H1 (cell line): ENCODE results near the gene PLEKHA5. TPM values are rescaled to one million over a fixed set of nuclear protein-coding genes. Genes with fewer than 3 reads are reported as not detected.

Experiments
- CTCF ChIA-PET: fragments of 300-600 bp; sonication (Branson Sonifier 250); formaldehyde crosslinking; loops from one replicate; lab custom pipeline; 2021; ENCODE audit not compliant: partially characterized antibody; lab: Charles Lee
- POLR2A ChIA-PET: fragments of 300-600 bp; sonication (Branson Sonifier 250); formaldehyde crosslinking; loops from one replicate; lab custom pipeline; 2021; ENCODE audit warnings: inconsistent platforms; ENCODE audit not compliant: partially characterized antibody; lab: Charles Lee
- DNase-seq, 2 experiments: peaks; one replicate each; pipeline versions ENCODE4 v3.0.0 to v3.0.0-alpha.2; 2010 to 2022; ENCODE audit warnings: low spot score in 2 of 2, low read depth in 1 of 2, mixed read lengths in 1 of 2
- FAIRE-seq: peaks from 2 replicates; lab custom pipeline; 2011; peaks lifted over from hg19 to GRCh38; lab: Jason Lieb, UNC
- H2AFZ ChIP-seq: 2 replicates; pipeline ENCODE4 v1.8.1; 2012; ENCODE audit warnings: low read length, inconsistent platforms
- H2AK5ac ChIP-seq: 2 replicates; pipeline ENCODE4 v1.6.1; 2013; ENCODE audit warnings: low read depth, low read length
- H2BK120ac ChIP-seq: replicated peaks from 2 replicates; pipeline ENCODE3; 2013; ENCODE audit warnings: low read depth, low read length, inconsistent platforms
- H2BK12ac ChIP-seq: 2 replicates; pipeline ENCODE4 v1.6.1; 2013; ENCODE audit warnings: low read depth, low read length
- H2BK15ac ChIP-seq: 2 replicates; pipeline ENCODE4 v1.6.1; 2013; ENCODE audit warnings: low read length
- H2BK20ac ChIP-seq: 2 replicates; pipeline ENCODE4 v1.6.1; 2013; ENCODE audit warnings: low read length
- H2BK5ac ChIP-seq: 2 replicates; pipeline ENCODE4 v1.6.1; 2013; ENCODE audit warnings: low read depth, low read length
- H3K14ac ChIP-seq: 2 replicates; pipeline ENCODE4 v1.6.1; 2013; ENCODE audit warnings: inconsistent platforms; ENCODE audit not compliant: insufficient read length
- H3K18ac ChIP-seq: 2 replicates; pipeline ENCODE4 v1.6.1; 2013; ENCODE audit warnings: low read length; ENCODE audit errors: extremely low read depth
- H3K23ac ChIP-seq: 2 replicates; pipeline ENCODE4 v1.6.1; 2013; ENCODE audit warnings: inconsistent platforms; ENCODE audit not compliant: insufficient read length
- H3K23me2 ChIP-seq: 2 replicates; pipeline ENCODE4 v1.6.1; 2013; ENCODE audit warnings: low read depth, low read length
- H3K27ac ChIP-seq: 2 replicates; pipeline ENCODE4 v1.6.1; 2011; ENCODE audit warnings: low read depth, low read length, inconsistent platforms
- H3K27me3 ChIP-seq, 4 experiments: replicated peaks in 1 of 4; 1 replicate in 1 of 4; 2 replicates in 3 of 4; pipeline versions ENCODE4 v1.6.1 to v1.8.1; 2011 to 2013; ENCODE audit warnings: low read length in 3 of 4, mild to moderate bottlenecking in 3 of 4, inconsistent platforms in 2 of 4, mixed read lengths in 2 of 4, moderate library complexity in 1 of 4; ENCODE audit not compliant: control insufficient read depth in 3 of 4, insufficient read depth in 3 of 4; ENCODE audit errors: extremely low read depth in 1 of 4
- H3K36me3 ChIP-seq, 4 experiments: 2 replicates each; pipeline versions ENCODE4 v1.6.1 to v1.8.1; 2011 to 2013; ENCODE audit warnings: mild to moderate bottlenecking in 4 of 4, low read length in 3 of 4, moderate library complexity in 2 of 4, control low read depth in 1 of 4, inconsistent platforms in 1 of 4; ENCODE audit not compliant: insufficient read depth in 4 of 4, control insufficient read depth in 2 of 4
- H3K4ac ChIP-seq: replicated peaks from 2 replicates; pipeline ENCODE3; 2013; ENCODE audit warnings: low read length, low read depth, mixed read lengths, inconsistent platforms; ENCODE audit not compliant: insufficient read length
- H3K4me1 ChIP-seq, 4 experiments: replicated peaks in 1 of 4; 1 replicate in 1 of 4; 2 replicates in 3 of 4; pipeline versions ENCODE4 v1.6.1 to v1.8.1; 2011 to 2013; ENCODE audit warnings: low read length in 3 of 4, inconsistent platforms in 2 of 4, mixed read lengths in 1 of 4; ENCODE audit not compliant: insufficient read depth in 4 of 4, control insufficient read depth in 3 of 4
- H3K4me2 ChIP-seq, 2 experiments: 2 replicates each; pipeline versions ENCODE4 v1.6.1 to v1.8.1; 2011 to 2013; ENCODE audit warnings: low read depth in 2 of 2, low read length in 2 of 2, control low read depth in 1 of 2, inconsistent platforms in 1 of 2, mild to moderate bottlenecking in 1 of 2; ENCODE audit not compliant: insufficient read depth in 1 of 2
- H3K4me3 ChIP-seq, 4 experiments: fragments of 200-600, 300-600 bp in 1 of 4; sonication (generic), shearing (Covaris generic), sonication (Bioruptor Twin) in 1 of 4; 2 replicates each; pipeline versions ENCODE4 v1.5.1 to v1.8.1; 2011 to 2016; ENCODE audit warnings: low read length in 4 of 4, low read depth in 3 of 4, control low read depth in 2 of 4, inconsistent platforms in 2 of 4, mild to moderate bottlenecking in 2 of 4, mixed read lengths in 1 of 4, moderate library complexity in 1 of 4; ENCODE audit not compliant: insufficient read depth in 2 of 4; ENCODE audit errors: extremely low read depth in 1 of 4
- H3K56ac ChIP-seq: replicated peaks from 2 replicates; pipeline ENCODE3; 2013; ENCODE audit warnings: low read depth, mild to moderate bottlenecking, mixed read lengths, low read length, inconsistent platforms; ENCODE audit not compliant: insufficient read length
- H3K79me1 ChIP-seq: 2 replicates; pipeline ENCODE4 v1.6.1; 2013; ENCODE audit warnings: low read depth, low read length, control low read depth
- H3K79me2 ChIP-seq, 2 experiments: 2 replicates each; pipeline versions ENCODE4 v1.6.1 to v1.8.1; 2012 to 2013; ENCODE audit warnings: low read length in 2 of 2, mild to moderate bottlenecking in 2 of 2, inconsistent platforms in 1 of 2; ENCODE audit not compliant: insufficient read depth in 2 of 2, control insufficient read depth in 1 of 2
- H3K9ac ChIP-seq, 4 experiments: replicated peaks in 1 of 4; 1 replicate in 1 of 4; 2 replicates in 3 of 4; pipeline versions ENCODE4 v1.6.1 to v1.8.1; 2011 to 2013; ENCODE audit warnings: low read depth in 3 of 4, low read length in 3 of 4, control low read depth in 2 of 4, mild to moderate bottlenecking in 2 of 4, moderate library complexity in 2 of 4, inconsistent platforms in 1 of 4; ENCODE audit errors: extremely low read depth in 1 of 4
- H3K9me3 ChIP-seq, 2 experiments: 2 replicates each; pipeline versions ENCODE4 v1.6.1 to v1.8.1; 2012 to 2013; ENCODE audit warnings: mild to moderate bottlenecking in 2 of 2, moderate library complexity in 2 of 2, control low read depth in 1 of 2, inconsistent platforms in 1 of 2, low read depth in 1 of 2, low read length in 1 of 2, mixed read lengths in 1 of 2; ENCODE audit not compliant: insufficient read depth in 2 of 2
- H4K20me1 ChIP-seq, 2 experiments: replicated peaks in 1 of 2; 2 replicates each; pipeline versions ENCODE3 to v1.8.1; 2011 to 2013; ENCODE audit warnings: inconsistent platforms in 2 of 2, low read length in 2 of 2, mild to moderate bottlenecking in 1 of 2; ENCODE audit not compliant: insufficient read depth in 2 of 2, control insufficient read depth in 1 of 2
- H4K5ac ChIP-seq: 2 replicates; pipeline ENCODE4 v1.6.1; 2013; ENCODE audit warnings: low read length, low read depth, mixed read lengths, inconsistent platforms; ENCODE audit not compliant: insufficient read length
- H4K8ac ChIP-seq: 2 replicates; pipeline ENCODE4 v1.8.0; 2013; ENCODE audit warnings: mild to moderate bottlenecking, moderate library complexity, low read length, inconsistent platforms; ENCODE audit not compliant: insufficient read depth; ENCODE audit errors: extremely low read depth
- H4K91ac ChIP-seq: replicated peaks from 2 replicates; pipeline ENCODE3; 2013; ENCODE audit warnings: low read length, mixed read lengths, inconsistent platforms; ENCODE audit not compliant: insufficient read length
- CHD2 ChIP-seq: IDR thresholded peaks from 2 replicates; pipeline ENCODE4 v1.6.1; 2012; ENCODE audit warnings: low read length, improper control_type of control experiment
- CREB1 ChIP-seq: IDR thresholded peaks from 2 replicates; pipeline ENCODE4 v1.6.1; 2012; ENCODE audit warnings: inconsistent platforms
- CTCF ChIP-seq, 3 experiments: IDR thresholded peaks; 1 replicate in 2 of 3; 2 replicates in 1 of 3; pipeline versions ENCODE4 v1.5.1 to v1.6.1; 2011; ENCODE audit warnings: low read length in 3 of 3, mild to moderate bottlenecking in 3 of 3, inconsistent platforms in 2 of 3, low read depth in 1 of 3, moderate library complexity in 1 of 3; ENCODE audit not compliant: insufficient read depth in 1 of 3; ENCODE audit errors: control extremely low read depth in 1 of 3
- EGR1 ChIP-seq: IDR thresholded peaks from 2 replicates; pipeline ENCODE4 v1.6.1; 2011; ENCODE audit warnings: low read depth, low read length, borderline replicate concordance
- GABPA ChIP-seq: IDR thresholded peaks from 2 replicates; pipeline ENCODE4 v1.6.1; 2011; ENCODE audit warnings: mild to moderate bottlenecking, low read length, moderate library complexity, borderline replicate concordance; ENCODE audit not compliant: insufficient read depth
- HDAC2 ChIP-seq, 2 experiments: fragments of 300-600 bp in 1 of 2; sonication (generic) in 1 of 2; IDR thresholded peaks; 2 replicates each; pipeline ENCODE4 v1.6.1; 2011 to 2012; ENCODE audit warnings: low read depth in 2 of 2, low read length in 2 of 2, mild to moderate bottlenecking in 2 of 2, moderate library complexity in 2 of 2, borderline replicate concordance in 1 of 2, inconsistent platforms in 1 of 2
- KDM5A ChIP-seq: fragments of 200-600 bp; IDR thresholded peaks from 2 replicates; pipeline ENCODE4 v1.7.1; 2012; ENCODE audit warnings: mild to moderate bottlenecking, low read length, inconsistent platforms, mixed read lengths
- POLR2AphosphoS5 ChIP-seq: IDR thresholded peaks from 2 replicates; pipeline ENCODE4 v1.6.1; 2011; ENCODE audit warnings: low read depth, low read length
- SAP30 ChIP-seq: fragments of 300-600 bp; sonication (generic); IDR thresholded peaks from 2 replicates; pipeline ENCODE4 v1.7.1; 2012; ENCODE audit warnings: low read length, moderate library complexity, mild to moderate bottlenecking, inconsistent platforms; ENCODE audit not compliant: insufficient read depth, insufficient replicate concordance
- SIRT6 ChIP-seq: IDR thresholded peaks from one replicate; pipeline ENCODE4 v1.7.1; 2012; ENCODE audit warnings: low read length, inconsistent platforms
- SP4 ChIP-seq: IDR thresholded peaks from 2 replicates; pipeline ENCODE4 v1.6.1; 2012; ENCODE audit warnings: low read length, inconsistent platforms
- YY1 ChIP-seq: IDR thresholded peaks from 2 replicates; pipeline ENCODE4 v1.6.1; 2011; ENCODE audit warnings: low read depth, mild to moderate bottlenecking, low read length
- WGBS, 2 experiments: shearing (Covaris generic) in 1 of 2; methylation state at CpG; one replicate each; pipeline versions ENCODE4 v1.1.6 to v1.1.7; 2013 to 2015; ENCODE audit warnings: low lambda C conversion rate in 2 of 2, mixed read lengths in 2 of 2, inconsistent platforms in 1 of 2, low coverage in 1 of 2, missing lambda C conversion rate in 1 of 2; ENCODE audit not compliant: insufficient replicate concordance in 2 of 2, insufficient coverage in 1 of 2, insufficient read length in 1 of 2; ENCODE audit errors: extremely low coverage in 1 of 2, missing lambda C conversion rate in 1 of 2; 5-methylcytosine and 5-hydroxymethylcytosine counted together
- polyA plus RNA-seq, 7 experiments: library from polyadenylated mRNA; depleted of rRNA in 3 of 7; stranded (reverse) in 5 of 7; unstranded in 2 of 7; fragments of >200 nt in 5 of 7; fragments of 200-250 nt in 2 of 7; gene quantifications; 1 replicate in 5 of 7; 2 replicates in 1 of 7; 4 replicates in 1 of 7; pipeline versions ENCODE4 v1.2.1 to v1.2.3, GENCODE V29; 2011 to 2013; ENCODE audit warnings: missing spikeins in 2 of 7, mixed read lengths in 2 of 7
- total RNA-seq: library from RNA; stranded (reverse); fragmentation: NEBNext Ultra II Directional; extraction: Animal tissue kit (Norgen Biotek cat#: 25700); gene quantifications from 2 replicates; pipeline ENCODE4 v1.2.1, GENCODE V29; 2021

The PLEKHA5 gene
- total and polyA plus RNA-seq, 2 of the 8 experiments (the other 6 are each of a cell fraction or from before 2014, with no cell fraction given): 17.2 to 66.1 TPM

GRCh38 chr12:19209661-19210060 lies 80.1 kb downstream of the PLEKHA5 start:
- H3K56ac ChIP-seq: no peak overlapping the region
- H4K91ac ChIP-seq: no peak overlapping the region
- no peaks in the 10 kb centered on the region for H3K27me3 ChIP-seq
- H3K9ac ChIP-seq: no peak overlapping the region
- POLR2A ChIA-PET: no interaction called here
- 82% methylated on average over 2 of the region's 2 CpGs; no CpG with 5 or more reads in 1 of the 2 experiments for WGBS, 2 experiments
- no peak overlapping the region for H3K4me2 ChIP-seq
- no peak overlapping the region for H2BK20ac ChIP-seq
- no peak overlapping the region for H3K18ac ChIP-seq
- FAIRE-seq (no peak), DNase-seq (no peak)
- peaks cover 0 to 8% of the 10 kb centered on the region in 2 experiments for H4K20me1 ChIP-seq
- no peak overlapping the region for H3K4me3 ChIP-seq
- H3K79me2 ChIP-seq: peaks cover 2 to 64% of the 10 kb centered on the region in 2 experiments; a peak in 3 of 4 replicates
- H3K23ac ChIP-seq: no peak overlapping the region
- no peak overlapping the region for H4K8ac ChIP-seq
- no peak overlapping the region for H2BK12ac ChIP-seq
- H2BK120ac ChIP-seq: no peak overlapping the region
- no peaks in the 10 kb centered on the region; the same call in 1 of the 2 replicates for H3K23me2 ChIP-seq
- H3K4ac ChIP-seq: no peak overlapping the region
- peaks cover 0 to 3% of the 10 kb centered on the region in 2 experiments; a peak in 1 of 4 replicates for H3K9me3 ChIP-seq
- peaks cover 2% of the 10 kb centered on the region; the same call in 1 of the 2 replicates for H3K79me1 ChIP-seq
- no peak overlapping the region for H2BK5ac ChIP-seq
- H3K4me1 ChIP-seq: peaks cover 5 to 11% (median 8%) of the 10 kb centered on the region in 4 experiments; a peak in 6 of 7 replicates
- H3K14ac ChIP-seq: no peak overlapping the region
- CTCF ChIA-PET: no interaction called here
- H3K27ac ChIP-seq: no peak overlapping the region
- H2AFZ ChIP-seq: no peak overlapping the region
- no peak overlapping the region for H2AK5ac ChIP-seq
- no peak overlapping the region for H4K5ac ChIP-seq
- peaks cover 0 to 17% (median 8%) of the 10 kb centered on the region in 4 experiments; a peak in 3 of 8 replicates for H3K36me3 ChIP-seq
- no peak overlapping the region for H2BK15ac ChIP-seq
- TF ChIP-seq EGR1 (no peak), KDM5A (no peak), POLR2AphosphoS5 (no peak), SAP30 (no peak), CREB1 (no peak), CHD2 (no peak), CTCF (IDR thresholded peaks at IDR 0.05; ENCODE audit: control extremely low read depth in 1 of 3, insufficient read depth in 1 of 3, low read depth in 1 of 3, low read length in 3 of 3) (no peak), YY1 (no peak), SP4 (no peak), SIRT6 (no peak), HDAC2 (IDR thresholded peaks at IDR 0.05; ENCODE audit: borderline replicate concordance in 1 of 2, low read depth in 2 of 2, low read length in 2 of 2) (no peak), GABPA (no peak)
